Motor neuron (in vitro differentiated cells): ENCODE results near the gene ZNF335. TPM values are rescaled to one million over a fixed set of nuclear protein-coding genes. Genes with fewer than 3 reads are reported as not detected.

Source experiments
- ATAC-seq, 8 experiments: fragments of 200-7000 bp; cut with Tn5 transposase; replicated peaks in 6 of 8; 2 replicates each; pipeline ENCODE4 v1.8.0; 2021; ENCODE audit warnings: mild to moderate bottlenecking in 8 of 8, moderate library complexity in 8 of 8
- H3K27ac ChIP-seq, 2 donors: fragments of 250-450 bp; sonication (Bioruptor Pico); 2 replicates each; pipeline ENCODE4 v1.9.0; 2021; ENCODE audit warnings: antibody characterized with exemption in 2 of 2, mild to moderate bottlenecking in 2 of 2, moderate library complexity in 1 of 2
- H3K4me1 ChIP-seq, 2 donors: fragments of 250-450 bp; sonication (Bioruptor Pico); replicated peaks in 1 of 2; 2 replicates each; pipeline ENCODE4 v1.6.1; 2021; ENCODE audit warnings: antibody characterized with exemption in 2 of 2, mild to moderate bottlenecking in 2 of 2, moderate library complexity in 1 of 2
- H3K4me3 ChIP-seq, 5 donors: fragments of 250-450 bp; sonication (Bioruptor Pico); 2 replicates each; pipeline ENCODE4 v1.9.0; 2021; ENCODE audit warnings: antibody characterized with exemption in 5 of 5, mild to moderate bottlenecking in 5 of 5, moderate library complexity in 4 of 5
- WGBS, 10 experiments: fragments of 450-650 bp; shearing (Covaris generic); methylation state at CpG; one replicate each; pipeline ENCODE4 v1.0.0; 2022; 5-methylcytosine and 5-hydroxymethylcytosine counted together
- in situ Hi-C, 9 experiments: fragments of 400-800 bp; cut with MboI; loops; one replicate each; pipeline ENCODE4 v1.15.0; 2021; ENCODE audit warnings: low sequenced_read_pairs in 9 of 9, low pct_unique_long_range_greater_than_20kb in 2 of 9; ENCODE audit not compliant: unreplicated experiment in 9 of 9
- total RNA-seq, 8 experiments: library from RNA; unstranded; fragments of 300-600 nt; gene quantifications; 2 replicates each; pipeline versions ENCODE4 v1.2.3 to v1.2.4, GENCODE V29; 2022

ZNF335 gene
- total RNA-seq, 8 experiments from 2014 or later, result 7.3 to 21.9 (median 12.1) TPM

DNA sequence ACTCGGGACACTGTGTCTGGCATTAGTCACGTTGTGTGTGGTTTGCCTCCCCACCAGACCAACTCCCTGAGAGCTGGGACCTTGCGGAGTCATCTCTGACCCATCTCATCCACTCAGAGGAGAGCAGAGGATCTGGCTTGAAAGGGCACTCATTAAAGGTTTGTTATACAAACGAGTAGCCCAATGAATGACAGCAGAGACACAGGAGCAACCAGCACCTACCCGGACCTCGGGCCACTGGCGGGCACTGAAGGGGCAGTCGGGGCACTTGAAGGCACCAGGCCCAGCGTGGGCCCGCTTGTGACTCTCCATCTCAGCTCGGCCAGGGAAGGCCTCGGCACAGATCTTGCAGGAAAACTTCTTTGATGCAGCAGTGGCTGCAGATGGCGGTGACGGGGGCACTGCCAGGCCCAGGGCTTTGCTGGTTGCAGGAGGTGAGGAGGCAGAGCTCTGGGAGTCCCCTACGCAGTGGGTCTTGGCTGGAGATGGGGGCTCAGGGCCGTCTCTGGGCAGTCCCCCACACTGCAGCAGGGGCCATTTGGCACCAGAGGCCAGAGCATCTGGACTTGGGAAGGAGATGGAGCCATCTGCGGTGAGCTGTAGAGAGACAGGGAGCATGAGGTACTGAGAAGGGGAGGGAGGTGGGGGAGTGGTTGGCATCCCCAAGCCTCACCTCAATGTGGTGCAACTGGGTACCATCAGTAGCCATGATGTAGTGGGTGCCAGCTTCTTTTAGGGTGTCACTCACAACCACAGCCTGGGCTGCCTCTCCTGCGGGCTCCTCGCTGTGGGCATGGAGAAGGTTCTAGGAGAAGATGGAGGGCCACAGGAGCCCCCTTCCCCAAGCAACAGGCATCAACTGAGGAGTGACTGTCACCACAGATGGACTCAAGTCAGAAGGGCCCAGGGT, 19.8 kb downstream of the ZNF335 start:
- in situ Hi-C loops, result no loop called here
- Histone ChIP-seq H3K4me1 (no peaks in the 10 kb centered on the region), H3K27ac (no peak overlapping the region), H3K4me3 (no peak overlapping the region)
- peak in 1 of 8 experiments; percentile 2 for ATAC-seq
- 60 to 100% (median 85%) methylated on average over 1 to 6 of the region's 19 CpGs; no CpG with 5 or more reads in 4 of the 10 experiments for WGBS, 10 experiments

DNA sequence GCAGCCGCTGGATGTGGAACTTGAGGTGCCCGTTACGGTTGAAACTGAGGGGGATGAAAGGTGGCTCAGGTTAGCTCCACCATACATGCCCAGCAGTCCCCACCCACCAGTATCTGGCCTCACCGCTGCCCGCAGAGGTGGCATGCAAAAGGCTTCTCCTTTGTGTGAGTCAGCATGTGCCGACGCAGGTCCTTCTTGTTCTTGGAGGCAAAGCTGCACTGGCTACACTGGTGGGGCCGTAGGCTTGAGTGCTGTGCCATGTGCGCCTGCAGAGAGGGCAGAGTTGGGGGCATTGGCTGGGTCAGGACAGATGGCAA, 21.7 kb downstream of the ZNF335 start:
- H3K4me3 ChIP-seq, result no peak overlapping the region

DNA sequence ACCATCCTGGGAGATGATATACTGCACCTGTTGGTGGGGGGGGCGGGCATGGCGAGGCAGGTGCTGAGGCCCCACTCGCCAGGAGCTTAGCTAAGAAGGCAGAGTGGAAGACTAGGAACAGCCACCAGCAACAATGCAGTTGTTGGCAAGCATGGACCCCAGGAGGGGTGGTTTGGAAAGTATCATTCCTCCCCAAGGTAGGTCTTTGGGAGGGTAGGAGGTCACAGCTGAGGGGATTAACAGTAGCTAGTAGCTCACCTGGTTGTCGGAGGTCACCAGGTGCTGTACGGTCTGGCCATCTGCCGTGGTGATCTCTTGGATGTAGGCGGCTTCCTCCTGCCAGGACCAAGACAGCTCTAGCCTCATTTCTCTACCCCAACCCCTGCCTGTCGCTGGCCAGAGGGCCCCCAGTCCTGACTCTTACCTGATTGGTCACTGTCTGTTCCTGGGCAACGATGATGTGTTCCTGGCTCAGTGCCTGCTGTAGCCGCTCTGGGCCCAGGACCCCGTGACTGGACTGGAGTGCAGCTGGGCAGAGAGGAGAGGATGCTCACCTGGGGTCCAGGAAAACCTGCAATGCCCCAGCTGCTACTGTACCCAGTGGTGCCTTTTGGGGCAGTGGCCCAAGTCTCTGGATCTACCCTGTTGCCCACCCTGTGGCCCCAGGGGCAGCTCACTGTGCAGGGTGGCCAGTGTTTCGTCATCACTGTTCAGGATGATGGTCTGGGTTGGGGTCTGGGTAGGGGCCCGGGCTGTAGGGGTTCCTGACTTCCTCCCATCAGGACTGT, 22.3 kb downstream of the ZNF335 start:
- in situ Hi-C loops, result no loop called here
- no peak overlapping the region for H3K27ac ChIP-seq

More for the DNA sequence above, 21.7 kb downstream of the ZNF335 start:
- Histone ChIP-seq H3K4me1 (no peaks in the 10 kb centered on the region), H3K27ac (no peak overlapping the region)
- in situ Hi-C loops, result no loop called here
- ATAC-seq, result no peak
- 80% methylated on average over 1 of the region's 9 CpGs; no CpG with 5 or more reads in 8 of the 10 experiments for WGBS, 10 experiments

DNA sequence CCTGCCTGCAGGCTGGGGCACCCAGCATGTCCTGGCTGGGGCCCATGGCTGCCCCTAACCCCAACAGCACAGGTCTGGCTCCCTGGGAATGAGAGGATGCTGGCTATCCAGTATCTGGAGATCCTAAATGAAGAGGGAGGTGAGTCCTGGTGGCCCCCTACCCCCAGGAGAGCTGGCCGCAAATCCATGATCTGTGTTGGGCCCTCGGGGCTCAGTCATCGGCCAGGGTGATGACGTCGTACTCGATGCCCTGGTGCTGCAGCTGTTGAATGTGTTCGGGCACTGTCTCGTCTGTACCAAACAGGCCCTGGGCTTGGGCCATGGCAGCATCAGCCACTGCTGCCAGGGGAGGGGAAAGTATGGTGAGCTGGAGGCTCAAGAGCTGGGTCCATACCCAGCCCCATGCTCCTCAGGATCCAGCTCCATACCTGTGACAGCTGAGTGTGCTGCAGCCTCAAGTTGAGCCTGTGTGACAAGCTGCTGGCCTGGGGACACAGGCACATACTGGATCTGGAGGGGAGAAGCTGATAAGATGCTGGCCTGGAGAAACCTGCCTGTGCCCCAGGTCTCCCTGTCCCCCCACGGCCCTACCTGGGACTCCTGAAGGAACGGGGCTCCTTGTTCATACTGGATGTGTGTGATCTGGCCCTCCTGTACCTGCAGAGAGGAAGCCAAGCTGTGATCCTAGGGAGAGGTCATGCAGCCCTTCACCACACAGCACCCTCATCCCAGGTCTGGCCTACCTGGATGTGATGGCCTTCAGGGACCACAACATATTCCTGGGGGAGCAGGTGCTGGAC, 23.1 kb downstream of the ZNF335 start:
- Histone ChIP-seq H3K4me1 (no peaks in the 10 kb centered on the region), H3K27ac (peak overlapping the region in 1 of 2 donors; percentile 23), H3K4me3 (no peak overlapping the region)
- WGBS, 10 experiments, result 90 to 100% (median 95%) methylated on average over 1 to 3 of the region's 10 CpGs; no CpG with 5 or more reads in 6 of the 10 experiments
- ATAC-seq, result peak in 2 of 8 experiments; percentile 11 to 12
- in situ Hi-C loops, result no loop called here

More for the DNA sequence above, 22.3 kb downstream of the ZNF335 start:
- ATAC-seq, result peak in 3 of 8 experiments; percentile 4 to 12 (median 6)
- no peaks in the 10 kb centered on the region for H3K4me1 ChIP-seq
- WGBS, 10 experiments, result 40 to 100% (median 96%) methylated on average over 1 to 6 of the region's 13 CpGs; no CpG with 5 or more reads in 5 of the 10 experiments
- no peak overlapping the region for H3K4me3 ChIP-seq

DNA sequence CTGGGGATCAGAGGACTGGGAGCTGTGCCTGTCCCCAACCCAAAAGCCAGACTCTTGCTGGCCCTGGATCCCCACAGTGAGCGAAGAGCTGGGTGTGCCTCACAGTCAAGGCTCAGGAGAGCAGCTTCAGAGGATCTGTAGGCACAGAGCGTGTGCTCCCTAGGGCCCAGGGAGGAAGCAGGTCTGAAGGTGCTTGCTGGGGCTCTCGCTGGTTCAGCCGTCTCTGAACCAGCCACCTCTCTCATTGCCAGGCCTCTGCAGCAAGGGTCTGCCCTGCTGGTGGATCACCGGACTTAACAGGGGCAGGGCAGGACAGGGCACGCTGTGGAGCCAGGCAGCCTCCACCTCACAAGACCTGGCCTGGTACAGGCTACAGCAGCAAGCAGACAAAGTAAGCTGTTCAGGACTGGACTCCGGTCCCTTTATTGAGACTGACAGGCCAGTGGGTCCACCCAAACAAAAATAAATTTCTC, 23.7 kb downstream of the ZNF335 start:
- Histone ChIP-seq H3K4me1 (no peaks in the 10 kb centered on the region), H3K4me3 (no peak overlapping the region), H3K27ac (peak overlapping the region in 1 of 2 donors; percentile 23)
- peak in 2 of 8 experiments; percentile 5 to 17 for ATAC-seq
- in situ Hi-C loops, result no loop called here
- 80 to 96% (median 90%) methylated on average over 2 to 4 of the region's 7 CpGs; no CpG with 5 or more reads in 7 of the 10 experiments for WGBS, 10 experiments

DNA sequence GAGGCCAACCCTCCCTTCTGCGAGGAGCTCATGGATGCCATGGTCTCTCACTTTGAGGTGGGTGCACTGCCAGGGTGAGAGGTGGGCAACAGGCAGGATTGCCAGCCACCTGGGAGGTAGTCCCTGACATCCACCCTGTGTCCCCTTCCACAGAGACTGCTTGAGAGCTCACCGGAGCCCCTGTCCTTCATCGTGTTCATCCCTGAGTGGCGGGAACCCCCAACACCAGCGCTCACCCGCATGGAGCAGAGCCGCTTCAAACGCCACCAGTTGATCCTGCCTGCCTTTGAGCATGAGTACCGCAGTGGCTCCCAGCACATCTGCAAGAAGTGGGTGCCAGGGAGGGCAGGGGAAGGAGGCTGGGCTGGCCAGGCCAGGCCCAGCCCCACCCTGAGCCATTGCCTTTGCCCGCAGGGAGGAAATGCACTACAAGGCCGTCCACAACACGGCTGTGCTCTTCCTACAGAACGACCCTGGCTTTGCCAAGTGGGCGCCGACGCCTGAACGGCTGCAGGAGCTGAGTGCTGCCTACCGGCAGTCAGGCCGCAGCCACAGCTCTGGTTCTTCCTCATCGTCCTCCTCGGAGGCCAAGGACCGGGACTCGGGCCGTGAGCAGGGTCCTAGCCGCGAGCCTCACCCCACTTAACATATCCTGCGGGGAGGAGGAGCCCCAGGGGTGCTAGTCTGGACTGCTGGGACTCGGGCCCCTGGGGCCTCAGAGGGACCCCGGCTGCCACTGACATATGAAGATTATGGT, 24.7 kb downstream of the ZNF335 start:
- WGBS, 10 experiments, result 60 to 100% (median 92%) methylated on average over 1 to 18 of the region's 29 CpGs; no CpG with 5 or more reads in 4 of the 10 experiments
- ATAC-seq, result peak in 4 of 8 experiments; percentile 5 to 22 (median 10)
- H3K4me1 ChIP-seq, result no peaks in the 10 kb centered on the region
- H3K27ac ChIP-seq, result no peak overlapping the region
- in situ Hi-C loops, result no loop called here
- H3K4me3 ChIP-seq, result no peak overlapping the region

DNA sequence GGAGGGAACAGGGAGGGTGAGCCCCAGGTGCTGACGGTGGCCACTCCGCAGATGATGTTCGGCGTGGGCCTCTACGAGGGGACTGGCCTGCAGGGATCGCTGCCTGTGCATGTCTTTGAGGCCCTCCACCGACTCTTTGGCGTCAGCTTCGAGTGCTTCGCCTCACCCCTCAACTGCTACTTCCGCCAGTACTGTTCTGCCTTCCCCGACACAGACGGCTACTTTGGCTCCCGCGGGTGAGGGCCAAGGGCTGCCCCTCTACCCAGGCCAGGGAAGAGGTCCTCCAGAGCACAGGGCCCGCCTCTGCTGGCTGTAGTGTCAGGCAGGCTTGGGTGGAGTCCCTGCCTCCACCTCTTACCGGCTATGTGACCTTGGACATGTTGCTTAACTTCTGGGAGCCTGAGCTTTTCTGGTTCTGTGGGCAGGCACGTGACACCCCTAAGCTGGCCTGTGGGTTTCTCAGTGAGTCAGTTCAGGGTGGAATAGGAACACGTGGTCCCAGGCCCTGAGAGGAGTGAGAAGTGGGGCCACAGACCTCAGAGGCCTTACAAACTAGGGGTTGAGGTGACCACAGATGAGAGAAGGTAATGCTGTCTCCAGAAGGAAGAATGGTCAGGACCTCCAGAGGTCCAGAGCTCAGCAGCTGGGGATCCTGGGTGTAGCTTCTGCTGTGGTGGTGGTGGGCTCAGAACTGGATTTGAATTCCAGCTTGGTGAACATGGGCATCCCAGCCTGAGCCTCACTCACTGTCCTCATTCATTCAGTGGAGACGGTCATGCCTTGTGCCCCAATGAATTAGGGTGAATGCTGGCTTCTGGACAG, 25.6 kb downstream of the ZNF335 start:
- peak in 3 of 8 experiments; percentile 6 to 63 (median 54) for ATAC-seq
- Histone ChIP-seq H3K27ac (no peak overlapping the region), H3K4me1 (no peaks in the 10 kb centered on the region), H3K4me3 (no peak overlapping the region)
- in situ Hi-C loops, result no loop called here
- WGBS, 10 experiments, result 80 to 100% (median 88%) methylated on average over 1 to 5 of the region's 20 CpGs; no CpG with 5 or more reads in 7 of the 10 experiments

DNA sequence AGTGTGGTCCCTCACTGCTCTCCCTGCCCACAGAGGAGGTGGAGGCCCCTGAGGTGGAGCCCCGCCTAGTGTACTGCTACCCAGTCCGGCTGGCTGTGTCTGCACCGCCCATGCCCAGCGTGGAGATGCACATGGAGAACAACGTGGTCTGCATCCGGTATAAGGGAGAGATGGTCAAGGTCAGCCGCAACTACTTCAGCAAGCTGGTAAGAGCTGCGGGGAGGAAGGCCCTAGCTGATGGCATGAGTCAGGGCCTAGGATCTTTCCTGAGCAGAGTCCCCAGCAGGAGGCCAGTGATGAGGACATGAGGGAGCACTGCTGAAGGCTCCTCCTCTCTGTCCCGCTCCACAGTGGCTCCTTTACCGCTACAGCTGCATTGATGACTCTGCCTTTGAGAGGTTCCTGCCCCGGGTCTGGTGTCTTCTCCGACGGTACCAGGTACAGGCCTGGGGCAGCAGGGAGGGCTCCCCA, 26.3 kb downstream of the ZNF335 start:
- ATAC-seq, result peak in 4 of 8 experiments; percentile 4 to 35 (median 20)
- Histone ChIP-seq H3K4me3 (no peak overlapping the region), H3K27ac (no peak overlapping the region), H3K4me1 (no peaks in the 10 kb centered on the region)
- 80 to 100% (median 86%) methylated on average over 1 to 6 of the region's 13 CpGs; no CpG with 5 or more reads in 2 of the 10 experiments for WGBS, 10 experiments
- in situ Hi-C loops, result no loop called here

DNA sequence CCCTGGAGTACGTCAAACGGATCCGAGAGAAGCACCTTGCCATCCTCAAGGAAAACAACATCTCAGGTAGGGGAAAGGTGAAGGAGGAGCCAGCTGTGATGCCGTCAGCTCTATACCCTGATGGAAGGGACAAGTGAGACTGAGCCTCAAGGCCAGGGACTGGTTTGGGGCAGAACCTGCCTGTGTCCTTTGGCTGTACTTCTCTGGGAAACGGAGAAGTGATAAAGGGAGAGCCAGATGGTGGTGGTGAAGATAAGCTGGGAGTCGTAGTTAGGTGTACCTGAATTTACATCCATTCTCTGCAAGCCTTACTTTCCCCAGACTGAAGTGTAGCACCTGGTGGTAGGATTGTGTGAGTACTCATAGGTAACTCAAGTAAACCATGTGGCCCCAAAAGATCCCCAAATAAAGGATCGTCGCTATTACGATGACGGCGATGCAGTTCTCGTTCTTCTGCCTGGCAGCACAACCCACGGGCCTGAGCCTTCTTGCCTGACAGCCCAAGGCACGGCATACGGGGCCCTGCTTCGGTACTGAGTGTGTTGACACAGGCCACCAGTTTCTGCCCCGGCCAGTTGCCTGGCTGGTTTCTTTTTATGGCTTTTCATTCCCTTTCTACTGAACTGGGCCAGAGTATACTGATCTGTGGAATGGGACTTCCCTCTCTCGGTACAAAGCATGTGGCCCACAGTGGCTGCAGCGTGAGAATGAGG, 26.9 kb downstream of the ZNF335 start:
- 54 to 97% (median 91%) methylated on average over 1 to 16 of the region's 19 CpGs for WGBS, 10 experiments
- ATAC-seq, result no peak
- H3K4me3 ChIP-seq, result no peak overlapping the region
- no peak overlapping the region for H3K27ac ChIP-seq
- in situ Hi-C loops, result no loop called here
- no peaks in the 10 kb centered on the region for H3K4me1 ChIP-seq

DNA sequence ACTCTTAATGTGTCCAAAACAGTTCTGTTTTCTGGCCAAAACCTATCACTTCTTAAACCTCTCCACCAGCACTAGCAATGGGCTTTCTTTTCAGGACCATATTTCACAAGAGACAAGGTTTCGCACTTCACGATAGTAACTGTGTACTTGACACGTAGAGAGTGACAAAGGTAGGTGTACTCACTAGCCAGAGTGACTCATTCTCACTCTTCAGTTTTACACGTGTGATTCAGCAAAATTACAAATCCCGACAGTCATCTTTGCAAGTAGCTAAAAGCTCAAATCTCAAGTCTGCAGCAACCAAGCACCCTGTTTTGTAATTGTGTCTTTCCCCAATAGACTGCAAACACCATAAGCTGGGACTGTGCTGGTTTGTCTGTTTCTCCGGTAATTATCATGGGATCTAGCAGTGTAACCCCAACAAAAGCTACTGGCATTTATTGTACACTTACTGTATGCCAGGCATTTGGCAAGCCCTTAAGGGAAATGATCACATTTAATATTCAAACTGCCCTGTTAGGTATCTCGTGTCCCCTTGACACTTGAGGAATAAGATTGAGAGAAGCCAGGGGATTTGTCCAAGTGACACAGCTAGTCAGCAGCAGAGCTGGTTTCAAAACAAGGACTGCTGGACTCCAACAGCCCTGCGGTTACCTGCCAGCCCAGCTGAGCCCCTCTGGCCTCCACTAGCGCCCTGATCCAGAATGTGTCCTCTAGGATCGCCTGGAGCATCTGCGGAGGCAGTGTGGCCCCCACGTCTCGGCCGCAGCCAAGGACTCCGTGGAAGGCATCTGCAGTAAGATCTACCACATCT, 27.6 kb downstream of the ZNF335 start:
- H3K4me3 ChIP-seq, result no peak overlapping the region
- no peak overlapping the region for H3K27ac ChIP-seq
- in situ Hi-C loops, result no loop called here
- no peaks in the 10 kb centered on the region for H3K4me1 ChIP-seq
- peak in 2 of 8 experiments; percentile 7 to 12 for ATAC-seq
- WGBS, 10 experiments, result 61 to 95% (median 88%) methylated on average over 3 to 11 of the region's 15 CpGs
